HepG2 (cell line): Measurements from ENCODE around the gene IGFALS. TPM values are rescaled to one million over a fixed set of nuclear protein-coding genes. Genes with fewer than 3 reads are reported as not detected.

Experiments used
- ATAC-seq: fragments of 200-7000 bp; cut with Tn5 transposase; 3 replicates; pipeline ENCODE4 v1.9.1; 2020; ENCODE audit warnings: mild to moderate bottlenecking, moderate library complexity
- BruUV-seq: library from RNA; stranded (reverse); fragments of 400-500 nt; replicated peaks from 2 replicates; lab custom pipeline; 2021; lab: Mats Ljungman, UMichigan
- CTCF ChIA-PET: fragments of 300-600 bp; formaldehyde crosslinking; extraction: SDS; loops from one replicate; lab custom pipeline; 2021; ENCODE audit warnings: low total read pairs, inconsistent platforms, low intra/inter-chr PET ratio; lab: Yijun Ruan, JAX
- POLR2A ChIA-PET: fragments of 350-600 bp; sonication (Branson Sonifier 250); formaldehyde crosslinking; loops from one replicate; lab custom pipeline; 2020; ENCODE audit warnings: antibody characterized with exemption, inconsistent platforms; lab: Yijun Ruan, JAX
- DNase-seq: peaks from one replicate; pipeline ENCODE4 v3.0.0-alpha.2; 2015; ENCODE audit warnings: low spot score
- FAIRE-seq: peaks from 3 replicates; lab custom pipeline; 2011; peaks lifted over from hg19 to GRCh38; lab: Jason Lieb, UNC
- H2AFZ ChIP-seq: one replicate; pipeline ENCODE4 v1.6.1; 2011; ENCODE audit warnings: low read length, inconsistent platforms
- H3K27ac ChIP-seq: fragments of 300-600 bp; 3 replicates; pipeline ENCODE4 v1.8.0; 2011; ENCODE audit warnings: mixed run types, mild to moderate bottlenecking, mixed read lengths, low read length, inconsistent platforms; ENCODE audit not compliant: insufficient read depth; ENCODE audit errors: extremely low read length
- H3K27me3 ChIP-seq, 2 experiments: fragments of 200-600 bp in 1 of 2; 2 replicates in 1 of 2; 3 replicates in 1 of 2; pipeline versions ENCODE4 v1.6.0 to v1.8.0; 2011; ENCODE audit warnings: low read length in 2 of 2, mild to moderate bottlenecking in 2 of 2, moderate library complexity in 2 of 2, inconsistent platforms in 1 of 2; ENCODE audit not compliant: insufficient read depth in 2 of 2, control insufficient read depth in 1 of 2
- H3K36me3 ChIP-seq, 2 experiments: fragments of 200-600 bp in 1 of 2; replicated peaks in 1 of 2; 2 replicates in 1 of 2; 3 replicates in 1 of 2; pipeline versions ENCODE4 v1.5.1 to v1.8.0; 2011; ENCODE audit warnings: low read length in 2 of 2, inconsistent platforms in 1 of 2; ENCODE audit not compliant: insufficient read depth in 2 of 2, control insufficient read depth in 1 of 2
- H3K4me1 ChIP-seq: 2 replicates; pipeline ENCODE4 v1.5.1; 2012; ENCODE audit warnings: low read length, inconsistent platforms; ENCODE audit not compliant: insufficient read depth
- H3K4me2 ChIP-seq: 2 replicates; pipeline ENCODE4 v1.6.0; 2011; ENCODE audit warnings: low read depth, low read length, inconsistent platforms
- H3K4me3 ChIP-seq, 3 experiments: fragments of 200-600 bp in 1 of 3; sonication (generic), shearing (Covaris generic) in 1 of 3; replicated peaks in 1 of 3; 2 replicates each; pipeline ENCODE4 v1.5.1; 2011 to 2016; ENCODE audit warnings: low read length in 3 of 3, inconsistent platforms in 2 of 3, low read depth in 2 of 3, mild to moderate bottlenecking in 2 of 3, control low read depth in 1 of 3, mixed read lengths in 1 of 3; ENCODE audit not compliant: insufficient read depth in 1 of 3
- H3K79me2 ChIP-seq: one replicate; pipeline ENCODE4 v1.6.1; 2011; ENCODE audit warnings: low read length, inconsistent platforms; ENCODE audit not compliant: insufficient read depth
- H3K9ac ChIP-seq: 2 replicates; pipeline ENCODE4 v1.6.0; 2011; ENCODE audit warnings: mild to moderate bottlenecking, low read depth, low read length, inconsistent platforms; ENCODE audit not compliant: insufficient read depth
- H3K9me3 ChIP-seq: 2 replicates; pipeline ENCODE4 v1.5.1; 2012; ENCODE audit warnings: mild to moderate bottlenecking, low read length
- H4K20me1 ChIP-seq: 2 replicates; pipeline ENCODE4 v1.6.0; 2011; ENCODE audit warnings: inconsistent platforms, mild to moderate bottlenecking, low read length, moderate library complexity; ENCODE audit not compliant: insufficient read depth
- AGO2 ChIP-seq: fragments of 200-400 bp; formaldehyde crosslinking; optimal IDR thresholded peaks from 2 replicates; pipeline ENCODE3; 2017; ENCODE audit warnings: mild to moderate bottlenecking, low read depth, low read length, moderate library complexity
- E2F1 ChIP-seq: sonication (generic); formaldehyde crosslinking; IDR thresholded peaks from 2 replicates; pipeline ENCODE4 v1.5.0; 2020; ENCODE audit warnings: missing genetic modification reagents
- EP300 ChIP-seq, 3 experiments: sonication (generic) in 1 of 3; formaldehyde crosslinking in 1 of 3; IDR thresholded peaks; 2 replicates each; pipeline versions ENCODE4 v1.5.1 to v1.6.1; 2011 to 2020; ENCODE audit warnings: low read depth in 2 of 3, low read length in 2 of 3, borderline replicate concordance in 1 of 3, improper control_type of control experiment in 1 of 3, mild to moderate bottlenecking in 1 of 3, missing genetic modification reagents in 1 of 3, moderate library complexity in 1 of 3
- GFI1 ChIP-seq: sonication (generic); formaldehyde crosslinking; IDR thresholded peaks from 2 replicates; pipeline ENCODE4 v1.5.0; 2020; ENCODE audit warnings: missing genetic modification reagents, mild to moderate bottlenecking, borderline replicate concordance
- ISL2 ChIP-seq: sonication (generic); formaldehyde crosslinking; IDR thresholded peaks from 2 replicates; pipeline ENCODE4 v1.5.0; 2020; ENCODE audit warnings: missing genetic modification reagents
- LBX2 ChIP-seq: sonication (generic); formaldehyde crosslinking; IDR thresholded peaks from 2 replicates; pipeline ENCODE4 v1.5.0; 2020; ENCODE audit warnings: missing genetic modification reagents, mild to moderate bottlenecking, borderline replicate concordance
- PLRG1 ChIP-seq: fragments of 450-650 bp; conservative IDR thresholded peaks from 2 replicates; pipeline ENCODE4 v1.6.1; 2016
- ZBTB21 ChIP-seq: sonication (generic); formaldehyde crosslinking; IDR thresholded peaks from 2 replicates; pipeline ENCODE4 v1.4.0; 2020; ENCODE audit warnings: missing genetic modification reagents
- ZNF282 ChIP-seq: fragments of 450-650 bp; IDR thresholded peaks from 2 replicates; pipeline ENCODE4 v1.6.1; 2018; ENCODE audit not compliant: partially characterized antibody
- ZNF484 ChIP-seq: sonication (generic); formaldehyde crosslinking; IDR thresholded peaks from 2 replicates; pipeline ENCODE4 v1.5.1; 2020; ENCODE audit warnings: mild to moderate bottlenecking, low read depth, missing genetic modification reagents, borderline replicate concordance
- ZNF614 ChIP-seq: IDR thresholded peaks from 2 replicates; pipeline ENCODE4 v1.6.1; 2018; ENCODE audit warnings: missing biosample characterization, missing genetic modification reagents, inconsistent platforms, borderline replicate concordance
- WGBS: methylation state at CpG from one replicate; pipeline ENCODE4 v1.1.6; 2017; ENCODE audit warnings: low lambda C conversion rate; 5-methylcytosine and 5-hydroxymethylcytosine counted together
- in situ Hi-C: cut with HindIII; loops from 2 replicates; pipeline ENCODE4 v1.10.0; 2017; ENCODE audit warnings: low pct_unique_long_range_greater_than_20kb; ENCODE audit not compliant: extremely low pct_ligation_motif_present
- intact Hi-C: fragments of 100-400 bp; cut with micrococcal nuclease; formaldehyde crosslinking; loops from one replicate; pipeline ENCODE4 v1.10.0; 2022; ENCODE audit not compliant: unreplicated experiment
- polyA plus RNA-seq, 8 experiments: library from polyadenylated mRNA; depleted of rRNA in 3 of 8; stranded (reverse) in 7 of 8; unstranded in 1 of 8; fragments of >200 nt; fragmentation: Illumina TruSeq in 4 of 8; extraction: Trizol in 4 of 8; gene quantifications; 2 replicates each; pipeline versions ENCODE4 v1.2.1 to v1.2.3, GENCODE V29; 2011 to 2016; ENCODE audit warnings: low read depth in 4 of 8, missing spikeins in 1 of 8, mixed read lengths in 1 of 8; ENCODE audit not compliant: insufficient read depth in 1 of 8
- total RNA-seq, 5 experiments: library from RNA; depleted of rRNA; stranded (reverse); fragments of >200 nt; fragmentation: Illumina TruSeq; extraction: Trizol; gene quantifications; 2 replicates each; pipeline ENCODE4 v1.2.3, GENCODE V29; 2016; ENCODE audit warnings: low read depth in 1 of 5

Gene IGFALS
- total and polyA plus RNA-seq, 2 of the 13 experiments (the other 11 are each of a cell fraction or from before 2014, with no cell fraction given) = 0.34 to 2.4 TPM

- Histone ChIP-seq H3K27ac (no peak overlapping the region), H3K4me2 (no peak overlapping the region), H3K4me3 (no peak overlapping the region), H3K9ac (no peak overlapping the region), H4K20me1 (no peaks in the 10 kb centered on the region), H3K4me1 (peaks cover 10% of the 10 kb centered on the region)
- POLR2A ChIA-PET = no interaction called here
- no peak for ATAC-seq
- in situ Hi-C loops = no loop called here
- no peak for FAIRE-seq
- TF ChIP-seq ZNF282 (no peak), LBX2 (CRISPR knock-in tag) (no peak), PLRG1 (no peak), ZNF484 (no peak), ISL2 (CRISPR knock-in tag) (no peak), E2F1 (no peak), GFI1 (no peak), AGO2 (peak; percentile 26)
- TF ChIP-seq, all 625 proteins: peak for 1
- Histone ChIP-seq H3K36me3 (peaks cover 20 to 35% of the 10 kb centered on the region in 2 experiments; a peak in 4 of 5 replicates), H2AFZ (no peak overlapping the region), H3K79me2 (no peaks in the 10 kb centered on the region), H3K27me3 (no peaks in the 10 kb centered on the region), H3K9me3 (no peaks in the 10 kb centered on the region)
- BruUV-seq = no TSS peak
- 96% methylated on average over 5 of the region's 15 CpGs for WGBS
- DNase-seq = no peak
- CTCF ChIA-PET = no interaction called here
- intact Hi-C loops = no loop called here
Measured at GRCh38 chr16:1760911-1761310, 32.6 kb downstream of the IGFALS start.

GRCh38 chr16:1759511-1759910 lies 34.0 kb downstream of the IGFALS start:
- no peak for ATAC-seq
- Histone ChIP-seq H3K27ac (no peak overlapping the region), H2AFZ (no peak overlapping the region), H3K4me2 (no peak overlapping the region), H3K9ac (no peak overlapping the region), H3K27me3 (no peaks in the 10 kb centered on the region), H3K79me2 (no peaks in the 10 kb centered on the region), H3K9me3 (no peaks in the 10 kb centered on the region), H3K36me3 (peaks cover 14 to 35% of the 10 kb centered on the region in 2 experiments; a peak in 4 of 5 replicates), H3K4me3 (no peak overlapping the region), H4K20me1 (no peaks in the 10 kb centered on the region), H3K4me1 (peaks cover 10% of the 10 kb centered on the region)
- TF ChIP-seq AGO2 = peak; percentile 69
- no peak for TF ChIP-seq EP300 (IDR thresholded peaks at IDR 0.05; ENCODE audit: low read depth in 2 of 2, low read length in 2 of 2)
- TF ChIP-seq EP300 (CRISPR knock-in tag; IDR thresholded peaks at IDR 0.05; ENCODE audit: borderline replicate concordance) = no peak
- TF ChIP-seq ZNF614 (CRISPR knock-in tag) = no peak
- TF ChIP-seq ZBTB21 = no peak
- DNase-seq = no peak
- 98% methylated on average over 10 of the region's 21 CpGs for WGBS
- CTCF ChIA-PET = no interaction called here
- no peak for FAIRE-seq
- POLR2A ChIA-PET = no interaction called here
- no TSS peak for BruUV-seq
- intact Hi-C loops (no loop called here), in situ Hi-C loops (no loop called here)
